Muscle of leg (tissue), 11 donors: ENCODE measurements around the gene TBP. TPM values are rescaled to one million over a fixed set of nuclear protein-coding genes. Genes with fewer than 3 reads are reported as not detected.
"Not testable (repeated sequence)": the region's sequence is repeated elsewhere in the genome, so short reads cannot be mapped to it uniquely, and the experiment has no call there.

Experiments
- DNase-seq: peaks from one replicate; pipeline ENCODE4 v3.0.0; 2013
- H3K27ac ChIP-seq: one replicate; pipeline ENCODE4 v1.5.1; 2013; ENCODE audit warnings: mild to moderate bottlenecking, low read length, control low read depth
- H3K27me3 ChIP-seq: one replicate; pipeline ENCODE4 v1.6.1; 2013; ENCODE audit warnings: low read length; ENCODE audit not compliant: control insufficient read depth, insufficient read depth
- H3K36me3 ChIP-seq: one replicate; pipeline ENCODE4 v1.6.1; 2013; ENCODE audit warnings: low read length; ENCODE audit not compliant: control insufficient read depth, insufficient read depth
- H3K4me1 ChIP-seq: one replicate; pipeline ENCODE4 v1.6.1; 2013; ENCODE audit warnings: low read length; ENCODE audit not compliant: control insufficient read depth, insufficient read depth
- H3K4me3 ChIP-seq: one replicate; pipeline ENCODE4 v1.5.1; 2013; ENCODE audit warnings: low read length, control low read depth
- H3K9me3 ChIP-seq: replicated peaks from 2 replicates; pipeline ENCODE4 v1.6.1; 2013; ENCODE audit warnings: low read depth, low read length; ENCODE audit not compliant: control insufficient read depth
- WGBS: methylation state at CpG from one replicate; pipeline ENCODE4 v1.1.5; 2013; ENCODE audit warnings: missing lambda C conversion rate; ENCODE audit not compliant: insufficient coverage; 5-methylcytosine and 5-hydroxymethylcytosine counted together
- polyA plus RNA-seq, 8 donors: library from polyadenylated mRNA; unstranded; fragments of 120-200 nt; gene quantifications; one replicate each; pipeline versions ENCODE4 v1.2.1 to v1.2.3, GENCODE V29; 2013; ENCODE audit warnings: inconsistent platforms in 1 of 8, low replicate concordance in 1 of 8; ENCODE audit not compliant: insufficient read length in 8 of 8, insufficient read depth in 1 of 8
- total RNA-seq: library from RNA; stranded (reverse); fragments of 120-200 nt; gene quantifications from one replicate; pipeline ENCODE4 v1.2.4, GENCODE V29; 2013

TBP gene
- total and polyA plus RNA-seq, 9 donors, result 11.2 to 16.7 (median 14.5) TPM

GRCh38 chr6:170512249-170512648 is 41.9 kb upstream of the TBP start:
- no peak overlapping the region for H3K4me3 ChIP-seq
- H3K36me3 ChIP-seq, result no peaks in the 10 kb centered on the region
- H3K27ac ChIP-seq, result no peak overlapping the region
- H3K9me3 ChIP-seq, result peaks cover 5% of the 10 kb centered on the region
- no peak for DNase-seq
- no peaks in the 10 kb centered on the region for H3K27me3 ChIP-seq
- peaks cover 5% of the 10 kb centered on the region for H3K4me1 ChIP-seq
- WGBS, result 70% methylated on average over 1 of the region's 4 CpGs

- Histone ChIP-seq H3K27ac (no peak overlapping the region), H3K36me3 (no peaks in the 10 kb centered on the region), H3K4me3 (no peak overlapping the region), H3K4me1 (peaks cover 5% of the 10 kb centered on the region), H3K9me3 (peaks cover 6% of the 10 kb centered on the region), H3K27me3 (no peaks in the 10 kb centered on the region)
- no peak for DNase-seq
- WGBS, result no CpG with 5 or more reads among the region's 1 CpG
These were observed 39.3 kb upstream of the TBP start for GRCh38 chr6:170514908-170515307.

- H3K27ac ChIP-seq, result no peak overlapping the region
- no peaks in the 10 kb centered on the region for H3K36me3 ChIP-seq
- H3K27me3 ChIP-seq, result no peaks in the 10 kb centered on the region
- no peaks in the 10 kb centered on the region for H3K4me1 ChIP-seq
- H3K9me3 ChIP-seq, result peaks cover 10% of the 10 kb centered on the region
- peak; percentile 40 for DNase-seq
- no CpG with 5 or more reads among the region's 4 CpGs for WGBS
- H3K4me3 ChIP-seq, result no peak overlapping the region
These were observed 37.2 kb upstream of the TBP start for GRCh38 chr6:170516783-170517616.

GRCh38 chr6:170522565-170523183 is 31.5 kb upstream of the TBP start:
- H3K36me3 ChIP-seq, result no peaks in the 10 kb centered on the region
- peak; percentile 33 for DNase-seq
- no peaks in the 10 kb centered on the region for H3K27me3 ChIP-seq
- peaks cover 4% of the 10 kb centered on the region for H3K9me3 ChIP-seq
- WGBS, result 55% methylated on average over 7 of the region's 10 CpGs
- H3K4me1 ChIP-seq, result peaks cover 22% of the 10 kb centered on the region
- no peak overlapping the region for H3K4me3 ChIP-seq
- H3K27ac ChIP-seq, result peak overlapping the region; percentile 88

GRCh38 chr6:170523256-170524171 is 30.7 kb upstream of the TBP start:
- Histone ChIP-seq H3K9me3 (peaks cover 4% of the 10 kb centered on the region), H3K27me3 (no peaks in the 10 kb centered on the region), H3K4me3 (no peak overlapping the region), H3K4me1 (peaks cover 22% of the 10 kb centered on the region), H3K27ac (peak overlapping the region; percentile 88), H3K36me3 (no peaks in the 10 kb centered on the region)
- 73% methylated on average over 4 of the region's 9 CpGs for WGBS
- DNase-seq, result peak; percentile 65

- peaks cover 4% of the 10 kb centered on the region for H3K9me3 ChIP-seq
- DNase-seq, result peak; percentile 83
- H3K27ac ChIP-seq, result peak overlapping the region; percentile 88
- no peaks in the 10 kb centered on the region for H3K27me3 ChIP-seq
- H3K36me3 ChIP-seq, result no peaks in the 10 kb centered on the region
- peaks cover 22% of the 10 kb centered on the region for H3K4me1 ChIP-seq
- H3K4me3 ChIP-seq, result no peak overlapping the region
- 87% methylated on average over 3 of the region's 5 CpGs for WGBS
These were observed 30.0 kb upstream of the TBP start for GRCh38 chr6:170524172-170524502.

GRCh38 chr6:170525795-170526194 is 28.4 kb upstream of the TBP start:
- Histone ChIP-seq H3K4me1 (peaks cover 22% of the 10 kb centered on the region), H3K36me3 (no peaks in the 10 kb centered on the region), H3K27me3 (no peaks in the 10 kb centered on the region), H3K4me3 (no peak overlapping the region), H3K27ac (no peak overlapping the region), H3K9me3 (peaks cover 3% of the 10 kb centered on the region)
- 20% methylated on average over 2 of the region's 7 CpGs for WGBS
- no peak for DNase-seq

- WGBS, result no CpG with 5 or more reads among the region's 5 CpGs
- not testable (repeated sequence) for H3K27ac ChIP-seq, DNase-seq
These were observed 26.2 kb upstream of the TBP start for GRCh38 chr6:170527995-170528394.

GRCh38 chr6:170529839-170530469 is 24.2 kb upstream of the TBP start:
- Histone ChIP-seq H3K4me1 (peaks cover 2% of the 10 kb centered on the region), H3K27ac (no peak overlapping the region), H3K27me3 (no peaks in the 10 kb centered on the region), H3K4me3 (no peak overlapping the region), H3K9me3 (no peaks in the 10 kb centered on the region), H3K36me3 (peaks cover 19% of the 10 kb centered on the region)
- DNase-seq, result peak; percentile 89
- 77% methylated on average over 2 of the region's 5 CpGs for WGBS

More at GRCh38 chr6:170527995-170528394, 26.2 kb upstream of the TBP start:
- not testable (repeated sequence) for H3K27me3 ChIP-seq, H3K4me3 ChIP-seq, H3K9me3 ChIP-seq
- peaks cover 14% of the 10 kb centered on the region for H3K4me1 ChIP-seq
- peaks cover 10% of the 10 kb centered on the region for H3K36me3 ChIP-seq
